Stimulated activated CD4-positive, alpha-beta T cell treated with anti-CD3 and anti-CD28 coated beads, TNF-alpha, amount 100 ng/mL, for 24 hours (primary cell): ENCODE data around the gene KLHL10.

Source experiments
- DNase-seq, 3 experiments: peaks; one replicate each; pipeline ENCODE4 v3.0.0-alpha.2; 2020; ENCODE audit warnings: low read depth in 3 of 3

KLHL10 gene

DNA sequence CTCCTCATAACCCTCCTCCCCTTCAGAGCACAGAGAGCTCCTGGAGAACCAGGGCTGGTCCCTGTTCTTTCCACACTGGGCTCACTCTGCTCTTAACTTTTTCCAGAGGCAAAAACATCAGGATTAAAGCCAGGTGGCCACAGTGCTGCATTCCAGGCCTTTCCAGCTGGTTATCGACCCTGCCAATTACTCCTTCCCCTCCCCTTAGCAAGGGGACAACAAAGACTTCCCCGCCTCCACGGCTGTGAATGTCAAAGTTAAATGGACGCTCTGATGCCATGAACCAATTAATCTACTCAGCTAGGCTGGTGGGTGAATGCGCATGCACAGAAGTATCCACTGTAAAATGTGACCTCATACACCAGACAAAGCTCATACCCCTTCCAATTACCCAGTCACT lies 58.0 kb downstream of the KLHL10 start:
- no peak for DNase-seq

DNA sequence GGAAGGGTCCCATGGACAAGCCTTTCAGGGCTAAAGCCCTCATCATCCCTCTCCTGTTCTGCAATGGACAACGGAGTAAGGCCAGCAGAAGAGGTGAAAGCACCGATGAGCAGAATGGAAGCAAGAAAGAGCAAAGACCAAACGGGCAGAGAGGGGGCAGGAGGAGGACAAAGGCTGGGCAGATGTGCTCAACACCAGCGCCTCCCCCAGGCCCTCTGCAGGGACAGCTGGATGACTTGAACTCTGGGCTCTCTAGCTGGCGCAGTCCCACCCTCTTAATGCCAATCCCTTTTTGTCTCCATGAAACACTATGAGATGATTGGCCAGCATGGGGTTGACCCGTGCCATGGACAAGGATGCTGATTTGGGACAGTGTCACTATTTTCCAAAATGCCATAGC lies 59.1 kb downstream of the KLHL10 start:
- no peak for DNase-seq
